CD4-positive, alpha-beta T cell treated with Interleukin-17A for 1 hour (primary cell): ENCODE results near the gene FATE1.

Experiments
- DNase-seq: peaks from one replicate; pipeline ENCODE4 v3.0.0-alpha.2; 2020

FATE1 gene

DNA sequence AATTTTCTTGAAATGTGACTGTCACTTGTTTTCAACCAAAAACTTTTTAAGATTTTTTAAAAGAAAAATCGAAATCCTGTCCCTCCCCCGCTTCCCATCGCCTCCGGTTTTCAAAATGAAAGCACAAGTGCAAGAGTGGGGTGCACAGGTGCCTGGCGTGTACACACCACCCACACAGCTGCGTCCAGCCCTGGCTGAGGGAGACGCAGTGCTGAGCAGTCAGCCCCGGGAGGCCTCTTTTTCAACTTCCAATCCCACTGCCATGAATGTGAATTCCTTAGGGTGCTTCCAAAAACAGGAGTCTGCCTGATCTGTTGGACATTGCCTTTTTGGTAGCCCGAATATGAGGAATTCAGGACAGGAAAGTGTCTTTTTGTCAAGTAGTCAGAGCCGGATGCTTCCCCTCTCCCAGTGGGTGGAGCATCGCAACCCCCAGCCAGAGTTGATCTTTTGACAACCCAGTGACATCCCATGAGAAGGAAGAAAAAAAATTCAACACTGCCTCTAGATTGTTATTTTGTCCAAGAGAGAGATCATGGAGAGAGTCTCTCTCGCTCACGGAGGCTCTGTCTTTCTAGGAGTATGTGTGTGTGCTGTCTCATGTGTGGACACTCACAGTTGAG, 11.7 kb upstream of the FATE1 start:
- DNase-seq = no peak

DNA sequence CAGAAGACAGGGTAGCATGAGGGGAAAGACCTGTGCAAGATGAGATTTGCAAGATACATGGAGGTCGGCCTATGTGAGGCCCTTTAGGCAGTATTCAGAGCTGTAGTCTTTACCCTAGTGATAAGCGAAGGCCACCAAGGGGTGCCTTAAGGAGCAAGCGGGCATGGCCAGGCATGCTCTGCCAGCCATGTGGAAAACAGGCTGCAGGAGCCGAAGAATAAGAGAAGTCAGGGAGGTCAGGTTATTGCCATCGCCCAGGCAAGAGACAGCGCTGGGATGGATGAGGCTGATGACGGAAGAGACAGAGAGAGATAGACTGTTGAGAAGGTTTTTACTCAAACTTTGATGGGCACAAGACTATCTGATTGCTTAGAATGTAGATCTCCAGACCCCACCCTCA, 7.0 kb upstream of the FATE1 start:
- DNase-seq = no peak

DNA sequence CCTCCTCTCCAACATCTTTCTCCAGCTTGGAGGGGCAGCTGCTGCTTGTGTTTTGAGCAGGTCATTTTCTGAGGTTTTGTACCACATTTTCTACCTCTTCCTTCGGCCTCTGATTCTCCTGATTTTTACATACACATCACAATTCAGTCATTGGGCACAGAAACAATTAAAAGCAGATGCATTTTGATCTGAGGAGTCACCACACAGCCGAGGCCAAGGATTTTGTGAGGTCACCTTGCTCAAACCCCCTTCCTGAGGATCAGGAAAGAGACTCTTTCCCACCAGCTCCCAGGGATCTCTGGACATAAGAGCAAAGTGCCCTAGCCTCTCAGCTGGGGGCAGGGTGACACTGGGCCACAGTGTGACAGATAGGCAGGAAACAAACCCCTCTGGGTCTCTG, 5.4 kb upstream of the FATE1 start:
- DNase-seq = no peak

DNA sequence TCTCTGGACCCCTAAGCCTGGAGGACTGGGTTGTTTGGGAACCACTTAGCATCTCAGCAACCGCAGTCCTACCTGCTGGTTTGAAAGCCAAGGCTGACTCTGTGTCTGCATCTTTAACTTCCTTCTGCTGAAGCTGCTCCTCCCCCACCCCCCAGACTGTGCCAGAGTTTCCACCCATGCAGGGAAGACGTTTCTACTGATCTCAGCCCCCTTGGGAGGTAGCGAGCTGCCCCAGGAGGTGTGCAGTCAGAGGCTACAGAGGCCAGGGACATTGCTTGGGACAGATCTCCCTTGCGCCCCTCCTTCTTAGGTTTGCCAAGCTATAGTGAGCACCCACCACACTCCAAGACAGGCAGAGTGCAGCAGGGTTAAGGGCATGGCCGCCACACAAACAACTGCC, 4.7 kb upstream of the FATE1 start:
- no peak for DNase-seq

DNA sequence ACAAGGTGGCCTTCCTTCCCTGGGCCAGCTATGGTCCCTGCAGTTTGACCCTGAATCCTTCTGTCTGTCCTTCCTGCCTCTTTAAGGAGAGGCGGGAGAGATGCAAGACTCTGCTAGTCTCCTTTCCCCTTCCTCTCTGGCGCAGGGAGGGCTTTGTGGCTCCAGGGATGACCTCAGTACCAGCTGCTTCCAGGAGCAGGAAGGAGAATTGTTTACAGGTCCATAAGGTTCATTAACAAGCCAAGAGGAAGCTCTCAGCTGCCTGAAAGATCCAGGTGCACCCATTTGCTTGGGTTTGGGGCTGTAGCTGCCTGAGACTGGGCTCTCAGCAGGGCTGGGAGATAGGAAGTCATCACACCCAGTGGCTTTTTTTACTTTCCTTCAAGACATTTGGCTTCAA, 4.0 kb upstream of the FATE1 start:
- DNase-seq = no peak

DNA sequence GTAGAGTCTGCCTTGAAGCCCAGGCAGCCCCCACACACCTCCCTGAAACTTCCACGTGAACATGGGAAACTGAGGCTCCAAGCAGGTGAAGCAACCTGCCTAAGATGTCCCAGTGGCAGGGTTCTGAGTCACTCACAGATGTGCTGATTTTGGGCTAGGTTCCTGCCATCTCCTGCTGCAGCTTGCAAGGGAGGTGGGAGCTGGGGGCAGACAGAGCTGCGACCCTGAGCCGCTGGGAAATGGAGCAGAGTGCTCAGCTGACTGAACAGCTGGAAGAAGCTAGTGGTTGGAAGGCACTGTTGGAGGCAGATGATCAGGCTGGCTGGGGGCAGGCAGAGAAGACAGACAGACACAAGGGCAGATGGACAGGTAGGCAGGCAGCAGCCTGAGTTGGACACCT, 3.6 kb upstream of the FATE1 start:
- no peak for DNase-seq

DNA sequence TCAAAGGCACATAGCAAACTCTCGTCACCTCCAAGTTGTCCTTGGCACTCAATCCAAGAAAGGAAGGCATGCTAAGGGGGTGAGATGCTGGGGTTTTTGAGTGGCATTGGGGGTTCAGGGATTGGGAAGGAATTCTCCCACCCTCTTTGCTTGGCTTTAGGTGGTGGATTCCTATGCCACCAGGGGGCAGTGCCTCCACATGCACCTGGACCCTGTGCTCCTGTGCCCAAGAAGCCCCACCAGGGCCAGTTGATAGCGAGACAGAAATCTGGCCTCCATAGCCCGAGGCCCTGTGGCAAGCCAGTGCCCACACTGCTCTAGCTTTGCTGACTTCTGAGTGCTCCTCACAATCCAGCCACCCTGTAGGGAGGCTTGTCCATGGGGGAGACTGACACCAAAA, 2.0 kb upstream of the FATE1 start:
- no peak for DNase-seq

DNA sequence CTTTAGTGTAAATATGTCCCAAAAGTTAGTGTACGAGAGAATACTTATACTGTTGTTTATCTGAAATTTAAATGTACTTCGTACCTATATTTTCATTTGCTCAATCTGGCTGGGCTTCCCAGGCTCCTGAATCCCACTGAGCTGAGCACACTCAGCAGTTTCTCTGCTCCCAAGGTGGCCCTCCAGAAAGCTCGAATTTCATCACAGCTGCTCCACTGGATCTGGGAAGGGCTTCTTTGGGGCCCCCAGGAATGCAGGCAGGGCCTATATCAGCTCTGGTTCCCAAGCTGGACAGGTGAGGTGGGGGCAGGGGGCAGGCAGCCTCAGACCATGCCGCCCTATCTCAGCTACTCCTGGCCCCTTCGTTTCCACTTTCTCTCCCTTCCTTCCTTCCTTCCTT, 1.5 kb upstream of the FATE1 start:
- no peak for DNase-seq

DNA sequence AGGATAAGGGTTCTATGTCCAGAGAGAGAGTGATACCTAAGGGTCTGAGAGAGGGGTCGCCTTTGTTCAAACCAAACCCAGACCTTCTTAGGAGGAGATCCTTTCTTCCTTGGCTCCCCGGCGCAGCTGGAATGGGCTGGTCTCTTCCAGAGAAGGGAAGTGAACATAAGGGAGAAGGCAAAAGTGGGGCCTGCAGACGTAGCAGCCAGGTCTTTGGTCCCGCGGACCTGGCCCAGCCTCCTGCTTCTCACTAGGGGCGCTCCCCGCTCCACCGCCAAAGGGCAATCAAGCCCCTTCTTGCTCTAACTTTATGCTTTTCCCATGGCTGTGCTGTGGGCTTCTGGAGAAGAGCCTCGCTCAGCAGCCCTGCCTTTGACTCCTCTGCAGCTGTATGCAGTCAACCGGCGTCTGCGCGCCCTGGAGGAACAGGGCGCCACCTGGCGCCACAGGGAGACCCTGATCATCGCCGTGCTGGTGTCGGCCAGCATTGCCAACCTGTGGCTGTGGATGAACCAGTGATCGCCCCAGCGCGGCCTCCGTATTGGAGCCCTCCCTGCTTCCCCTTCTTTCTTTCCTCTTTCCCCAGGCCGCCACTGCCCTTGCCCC, 6.5 kb downstream of the FATE1 start:
- no peak for DNase-seq

DNA sequence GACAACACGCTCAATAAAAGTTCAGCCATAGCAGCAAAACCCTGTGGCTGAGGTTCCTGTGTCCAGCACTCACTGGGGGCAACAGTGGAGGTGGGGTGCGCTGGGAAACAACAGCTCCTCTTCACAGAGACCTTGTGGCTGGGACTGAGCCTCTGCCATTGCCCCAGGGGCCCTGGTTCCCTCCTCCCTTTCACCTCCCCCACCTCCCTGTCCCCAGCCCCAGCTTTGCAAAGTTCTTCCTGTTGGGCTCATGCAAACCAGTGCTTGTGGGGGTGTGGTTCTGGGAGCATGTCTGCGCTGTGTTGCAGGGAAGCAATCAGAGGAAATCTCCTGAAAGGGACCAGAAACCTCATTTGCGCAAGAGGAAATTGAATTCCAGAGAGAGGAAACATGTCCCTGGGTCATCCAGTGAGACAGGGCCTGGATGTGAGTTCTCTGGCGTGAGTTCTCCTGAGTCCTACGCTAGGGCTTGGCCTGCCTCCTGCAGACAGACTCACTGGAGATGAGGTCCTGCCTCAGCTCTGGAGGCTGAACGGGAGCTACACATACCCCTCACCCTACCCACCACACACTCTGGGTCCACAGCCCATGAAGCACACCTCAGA, 7.4 kb downstream of the FATE1 start:
- no peak for DNase-seq

DNA sequence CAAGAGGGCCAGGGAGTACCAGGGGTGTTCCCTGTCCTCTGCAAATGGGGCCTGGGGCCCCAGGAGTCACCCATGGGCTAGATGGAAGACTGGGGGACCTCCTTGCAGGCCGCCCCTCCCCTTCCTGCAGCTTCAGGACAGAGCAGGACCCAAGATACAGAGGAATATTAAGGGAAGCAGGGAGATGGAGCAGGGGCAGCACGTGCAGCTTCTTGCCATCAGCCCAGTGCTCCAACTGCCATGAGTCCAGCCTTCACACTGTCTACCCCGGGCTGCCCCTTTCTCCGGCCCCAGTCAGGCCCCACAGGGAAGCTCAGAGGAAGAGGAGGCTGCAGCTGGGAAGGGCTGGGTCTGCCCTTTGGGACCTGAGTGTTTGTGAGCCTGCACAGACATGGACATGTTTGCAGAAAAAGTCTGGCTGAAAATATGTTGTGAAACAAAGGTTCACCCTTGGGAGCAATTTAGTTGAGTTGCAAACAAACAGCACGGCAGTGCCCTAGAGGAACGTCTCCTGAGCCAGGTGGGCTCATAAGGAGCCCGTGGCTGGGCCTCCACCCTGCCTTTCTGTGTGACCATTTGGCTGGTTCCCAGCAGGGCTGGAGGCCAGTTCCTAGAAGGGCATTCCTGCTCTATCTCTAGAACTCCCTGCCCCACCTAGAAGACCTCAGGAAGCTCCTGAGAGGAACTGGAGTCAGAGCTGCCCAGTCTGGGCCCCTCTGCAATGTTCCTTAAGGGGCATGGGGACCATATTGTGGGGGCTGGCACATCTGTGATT, 8.9 kb downstream of the FATE1 start:
- no peak for DNase-seq

DNA sequence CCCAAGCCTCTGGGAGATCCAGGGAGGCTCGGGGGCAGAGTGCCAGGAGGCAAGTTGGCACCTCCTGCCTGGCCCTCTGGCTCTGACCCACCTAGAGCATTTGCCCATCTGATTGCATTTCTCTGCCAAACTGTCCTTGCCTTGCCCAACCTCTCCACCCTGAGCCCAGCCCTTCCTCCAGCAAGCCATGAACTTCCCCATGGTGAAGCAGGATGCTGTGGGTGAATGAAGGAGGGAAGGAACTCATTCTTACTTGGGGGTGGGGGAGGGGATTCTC, 9.4 kb downstream of the FATE1 start:
- no peak for DNase-seq

DNA sequence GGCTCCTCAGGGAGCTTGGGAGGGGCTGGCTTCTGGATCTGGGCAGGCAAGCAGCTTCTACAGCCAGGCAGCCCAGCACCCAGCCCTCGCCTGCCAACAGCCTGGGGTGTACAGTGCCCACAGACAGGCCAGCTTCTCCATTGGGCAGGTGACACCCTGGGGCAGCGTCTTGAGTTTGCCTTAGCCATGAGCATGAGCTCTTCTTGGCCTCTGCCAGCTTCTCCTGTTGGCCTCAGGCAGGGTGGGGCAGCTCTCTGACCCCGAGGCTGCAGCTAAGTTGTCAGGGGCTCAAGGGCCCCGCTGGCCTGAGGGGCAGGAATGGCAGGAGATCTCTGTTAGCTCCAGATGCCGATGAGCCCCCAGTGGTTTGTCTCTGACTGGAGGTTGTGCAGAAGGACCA, 10.9 kb downstream of the FATE1 start:
- no peak for DNase-seq

DNA sequence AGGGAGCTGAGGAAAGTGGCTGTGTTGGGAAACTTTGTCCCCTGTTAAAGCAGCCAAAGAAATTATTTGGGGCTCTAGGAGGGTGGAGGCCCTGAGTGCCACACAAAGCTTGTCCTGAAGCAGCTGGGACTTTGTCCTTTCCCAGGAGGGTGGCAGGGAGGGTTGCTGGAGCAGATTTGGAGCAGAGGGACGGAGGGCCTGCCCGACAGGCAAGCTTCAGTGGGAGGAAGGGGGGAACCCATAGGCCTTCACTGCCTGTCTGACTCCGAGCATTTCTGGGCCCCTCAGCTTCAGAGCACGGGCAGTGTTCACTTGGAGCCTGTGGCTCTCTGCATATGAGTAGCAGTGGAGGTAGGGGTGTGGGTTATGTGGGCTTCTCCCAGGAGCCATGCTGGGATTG, 11.5 kb downstream of the FATE1 start:
- no peak for DNase-seq

DNA sequence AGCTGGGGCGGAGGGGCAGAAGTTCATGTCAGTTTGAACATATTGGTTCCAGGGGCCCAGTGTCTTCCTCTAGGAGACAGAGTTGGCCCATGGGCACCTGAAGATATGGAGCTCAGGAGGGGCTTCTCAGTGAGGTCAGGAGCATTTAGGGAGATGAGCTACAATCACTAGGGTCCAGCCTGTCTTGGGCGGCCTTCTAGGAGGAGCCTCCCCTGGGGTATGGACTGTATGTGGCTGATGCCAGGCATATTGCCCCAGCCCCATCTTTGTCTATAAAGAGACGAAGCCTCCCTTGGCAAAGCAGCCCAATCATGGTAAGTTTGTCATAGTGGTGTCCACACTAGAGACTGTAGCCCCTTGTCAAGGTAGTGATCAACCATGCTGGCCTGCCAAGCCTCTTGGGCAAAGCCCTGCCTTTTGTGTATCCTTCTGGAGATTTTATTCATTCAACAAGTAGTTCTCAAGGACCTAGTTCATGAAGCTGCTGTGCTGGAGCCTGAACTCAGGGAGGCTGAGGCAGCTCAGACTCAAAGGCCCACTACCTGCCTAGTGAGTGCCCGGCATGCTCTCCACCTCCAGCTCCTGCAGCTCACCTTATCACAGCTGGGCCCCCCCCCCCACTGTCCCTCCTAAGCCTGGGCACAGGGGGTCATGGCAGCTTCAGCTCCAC, 13.4 kb downstream of the FATE1 start:
- no peak for DNase-seq

DNA sequence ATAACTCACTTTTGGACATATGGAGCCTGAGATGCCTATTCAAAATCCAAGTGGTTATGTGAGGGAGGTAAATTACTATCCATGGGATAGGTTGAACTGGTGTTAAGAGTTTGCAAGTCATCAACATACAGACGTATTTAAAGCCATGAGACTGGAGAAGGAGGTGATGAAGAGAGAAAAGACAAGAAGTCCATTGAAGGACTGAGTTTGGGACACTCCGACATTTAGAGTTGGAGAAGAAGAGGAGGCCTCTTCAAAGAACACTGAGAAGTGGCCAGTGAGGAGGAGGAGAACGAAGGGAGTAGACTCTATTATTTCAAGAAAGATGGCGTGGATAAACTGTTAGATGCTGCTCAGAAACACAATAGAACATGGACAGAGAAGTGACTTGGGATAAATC, 18.6 kb downstream of the FATE1 start, which contains the start of gene CNGA2:
Gene CNGA2, plus strand, starts transcription at position 301 of the 400 bp plus-strand sequence. CDS start 3,738 bp downstream, outside the sequence.
- DNase-seq = no peak

DNA sequence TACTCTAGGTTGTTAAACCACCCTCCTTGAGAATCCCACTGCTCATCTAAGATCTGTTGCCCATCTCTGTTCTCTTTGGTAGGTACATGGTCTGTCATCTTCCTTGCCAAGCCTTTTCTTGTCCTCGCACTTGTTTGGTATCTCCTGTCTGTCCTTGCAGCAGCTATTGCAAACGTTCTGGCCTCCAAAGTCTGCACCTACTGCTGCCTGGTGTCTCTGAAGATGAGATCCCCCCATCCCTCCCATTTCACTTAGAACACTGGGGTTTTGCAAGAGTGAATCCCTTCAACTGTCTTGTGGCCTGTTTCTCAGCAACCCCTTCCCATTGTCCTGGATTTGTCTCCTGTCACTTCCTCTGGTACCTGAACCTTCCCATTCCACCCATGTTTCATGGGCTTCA, 19.4 kb downstream of the FATE1 start:
- no peak for DNase-seq

DNA sequence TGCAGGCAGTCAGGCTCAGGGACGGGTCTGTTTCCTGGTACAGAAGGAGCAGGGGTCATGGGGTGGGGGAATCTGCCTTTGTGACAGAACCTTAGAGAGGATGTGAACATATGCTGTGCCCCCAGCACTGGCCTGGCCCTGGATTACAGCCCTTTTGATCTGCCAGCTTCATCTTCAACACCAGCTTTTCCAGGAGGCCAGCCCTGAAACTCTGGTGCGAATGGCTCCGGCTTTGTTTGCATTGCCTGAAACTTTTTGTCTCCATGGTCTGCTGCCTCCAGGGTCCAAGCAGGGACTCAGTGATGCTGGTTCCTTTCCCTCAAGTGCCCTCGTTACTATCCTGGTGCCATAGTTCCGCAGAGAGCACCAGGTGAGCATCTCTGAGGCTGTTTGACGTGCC, 20.9 kb downstream of the FATE1 start:
- no peak for DNase-seq

DNA sequence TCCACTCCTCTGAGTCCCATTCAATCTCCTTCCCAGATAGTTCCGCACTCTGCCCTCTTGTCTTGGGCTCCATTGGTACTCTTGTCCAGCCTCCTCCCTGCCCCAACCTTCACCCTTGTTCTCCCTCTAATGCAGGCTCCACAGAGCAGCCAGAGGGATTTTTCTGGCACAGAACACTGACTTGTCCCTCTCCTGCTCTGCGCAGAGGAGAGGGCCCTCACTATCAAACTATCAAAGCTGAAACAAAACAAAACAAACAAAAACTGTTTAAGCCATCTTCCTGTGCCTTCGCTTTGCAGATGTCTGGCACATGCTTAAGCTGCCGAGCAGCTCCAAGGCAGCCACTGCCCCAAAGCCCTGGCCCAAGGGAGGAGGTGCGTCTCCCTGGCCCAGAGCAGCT, 21.7 kb downstream of the FATE1 start:
- no peak for DNase-seq

DNA sequence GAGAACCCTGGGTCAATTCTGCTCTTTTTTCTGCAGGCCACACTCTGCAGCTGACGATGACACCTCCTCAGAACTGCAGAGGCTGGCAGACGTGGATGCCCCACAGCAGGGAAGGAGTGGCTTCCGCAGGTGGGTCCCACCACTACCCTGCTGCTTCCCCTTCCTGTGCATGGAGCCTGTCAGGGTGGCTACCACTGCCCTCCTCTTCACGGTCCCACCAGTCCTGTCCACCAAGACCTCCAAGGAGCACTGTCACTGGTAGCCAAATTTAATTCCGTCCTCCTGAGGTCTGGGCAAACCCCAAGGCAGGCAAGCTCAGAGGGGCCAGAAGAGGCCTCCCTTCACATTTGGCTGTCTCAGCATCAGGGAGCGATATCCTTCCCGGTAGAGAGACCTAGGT, 22.9 kb downstream of the FATE1 start:
- DNase-seq = no peak

DNA sequence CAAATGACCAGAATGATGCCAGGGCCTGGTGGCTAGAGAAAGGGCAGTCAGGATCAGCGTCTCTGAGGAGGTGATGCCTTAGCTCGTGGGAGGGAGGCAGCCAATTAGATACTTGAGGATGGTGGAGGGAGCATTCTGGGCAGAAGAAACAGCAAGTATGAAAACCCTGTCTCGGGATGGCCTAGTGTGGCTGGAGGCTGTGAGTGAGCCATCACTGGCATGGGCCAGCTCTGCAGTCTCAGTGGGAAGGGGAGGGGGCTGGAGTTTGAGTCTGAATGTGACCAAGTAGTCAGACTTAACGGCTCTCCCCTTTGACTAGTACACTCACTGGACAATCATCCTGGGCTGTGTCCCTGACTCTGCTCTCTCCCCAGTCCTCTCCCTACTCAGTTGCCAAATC, 25.8 kb downstream of the FATE1 start:
- DNase-seq = no peak

DNA sequence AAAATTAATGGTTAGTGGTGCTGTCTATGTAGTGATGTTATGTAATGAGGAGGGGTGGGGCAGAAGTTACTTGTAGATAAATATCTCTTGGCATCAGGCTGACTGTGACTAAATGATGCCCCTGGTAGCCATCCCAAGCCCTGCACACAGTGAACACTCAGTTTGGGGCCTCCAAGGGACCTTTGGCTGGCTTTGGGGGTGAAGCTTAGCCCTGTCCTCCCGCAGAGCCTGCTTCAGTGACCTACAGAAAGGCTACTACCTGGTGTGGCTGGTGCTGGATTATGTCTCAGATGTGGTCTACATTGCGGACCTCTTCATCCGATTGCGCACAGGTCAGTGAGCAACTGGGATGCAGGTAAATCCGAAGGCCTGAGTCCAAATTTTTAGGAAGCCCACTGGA, 26.5 kb downstream of the FATE1 start:
- DNase-seq = no peak

DNA sequence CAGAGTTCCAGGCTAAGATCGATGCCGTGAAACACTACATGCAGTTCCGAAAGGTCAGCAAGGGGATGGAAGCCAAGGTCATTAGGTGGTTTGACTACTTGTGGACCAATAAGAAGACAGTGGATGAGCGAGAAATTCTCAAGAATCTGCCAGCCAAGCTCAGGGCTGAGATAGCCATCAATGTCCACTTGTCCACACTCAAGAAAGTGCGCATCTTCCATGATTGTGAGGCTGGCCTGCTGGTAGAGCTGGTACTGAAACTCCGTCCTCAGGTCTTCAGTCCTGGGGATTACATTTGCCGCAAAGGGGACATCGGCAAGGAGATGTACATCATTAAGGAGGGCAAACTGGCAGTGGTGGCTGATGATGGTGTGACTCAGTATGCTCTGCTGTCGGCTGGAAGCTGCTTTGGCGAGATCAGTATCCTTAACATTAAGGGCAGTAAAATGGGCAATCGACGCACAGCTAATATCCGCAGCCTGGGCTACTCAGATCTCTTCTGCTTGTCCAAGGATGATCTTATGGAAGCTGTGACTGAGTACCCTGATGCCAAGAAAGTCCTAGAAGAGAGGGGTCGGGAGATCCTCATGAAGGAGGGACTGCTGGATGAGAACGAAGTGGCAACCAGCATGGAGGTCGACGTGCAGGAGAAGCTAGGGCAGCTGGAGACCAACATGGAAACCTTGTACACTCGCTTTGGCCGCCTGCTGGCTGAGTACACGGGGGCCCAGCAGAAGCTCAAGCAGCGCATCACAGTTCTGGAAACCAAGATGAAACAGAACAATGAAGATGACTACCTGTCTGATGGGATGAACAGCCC, 28.0 kb downstream of the FATE1 start:
- DNase-seq = no peak
